Smooth muscle cell of the brain vasculature (primary cell): ENCODE data around the gene GABRB1.

Experiments used
- DNase-seq: peaks from one replicate; pipeline ENCODE4 v3.0.0-alpha.2; 2012; ENCODE audit warnings: low read depth, low spot score

Gene GABRB1

DNA sequence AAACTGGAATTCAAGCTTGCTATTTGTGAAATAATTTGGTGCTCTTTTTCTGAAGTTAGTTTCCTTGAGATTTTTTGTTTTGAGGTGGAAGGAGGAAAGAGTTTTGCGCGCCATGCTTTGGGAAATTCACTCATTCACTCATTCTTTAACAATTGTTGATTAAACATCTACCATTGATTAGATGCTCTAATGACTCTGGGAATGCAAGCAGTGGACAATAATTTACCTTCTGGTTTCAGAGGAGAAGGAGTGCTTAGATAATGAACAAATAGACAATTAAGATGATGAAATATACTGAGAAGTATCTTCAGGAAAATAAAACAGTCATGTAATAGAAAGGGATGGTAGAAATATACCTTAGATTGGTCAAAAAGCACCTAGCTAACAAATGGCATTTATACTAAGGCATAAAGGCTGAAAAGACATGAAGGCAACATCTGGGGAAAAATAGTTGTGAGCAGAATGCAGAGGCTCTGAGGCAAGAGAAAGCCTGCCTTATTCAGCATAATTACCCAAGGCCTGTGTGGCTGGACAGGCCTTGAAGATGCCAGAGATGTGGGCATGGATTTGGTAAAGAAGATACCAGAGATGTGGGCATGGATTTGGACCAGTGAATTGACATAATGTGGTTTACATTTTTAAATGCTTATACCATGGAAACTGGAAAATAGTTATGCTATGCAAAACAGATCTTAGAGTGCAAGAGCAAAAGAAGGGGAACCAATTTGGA is 434.9 kb downstream of the GABRB1 start:
- no peak for DNase-seq

DNA sequence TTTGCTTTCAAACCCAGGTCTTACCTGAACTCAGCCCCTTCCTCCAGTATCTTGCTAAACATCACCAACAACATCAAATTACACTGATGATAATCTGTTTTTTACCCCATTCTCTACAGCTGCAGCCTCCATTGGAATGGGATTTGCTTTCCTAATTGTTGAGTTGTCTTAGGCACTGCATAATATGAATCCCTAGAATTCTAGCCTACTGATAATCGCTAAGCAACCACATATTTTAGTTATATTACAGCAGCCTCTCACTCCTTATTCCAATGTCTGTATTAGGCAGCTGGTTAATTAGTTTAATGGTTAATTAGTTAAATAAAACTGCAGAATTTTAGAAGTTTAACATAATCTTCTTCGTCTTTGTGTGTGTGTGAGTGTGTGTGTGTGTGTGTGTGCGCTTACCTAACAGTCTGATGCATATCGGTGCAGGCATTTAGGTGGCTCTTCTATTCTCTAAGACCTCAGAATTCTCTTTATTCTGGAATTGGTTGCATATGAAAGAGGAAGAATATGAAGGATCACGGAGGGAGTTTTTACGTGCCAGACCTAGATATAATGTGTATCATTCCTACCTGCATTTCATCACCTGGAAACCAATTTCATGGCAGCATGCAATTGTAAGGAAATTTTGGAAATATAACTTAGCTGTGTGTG is 437.5 kb downstream of the GABRB1 start:
- DNase-seq: no peak

DNA sequence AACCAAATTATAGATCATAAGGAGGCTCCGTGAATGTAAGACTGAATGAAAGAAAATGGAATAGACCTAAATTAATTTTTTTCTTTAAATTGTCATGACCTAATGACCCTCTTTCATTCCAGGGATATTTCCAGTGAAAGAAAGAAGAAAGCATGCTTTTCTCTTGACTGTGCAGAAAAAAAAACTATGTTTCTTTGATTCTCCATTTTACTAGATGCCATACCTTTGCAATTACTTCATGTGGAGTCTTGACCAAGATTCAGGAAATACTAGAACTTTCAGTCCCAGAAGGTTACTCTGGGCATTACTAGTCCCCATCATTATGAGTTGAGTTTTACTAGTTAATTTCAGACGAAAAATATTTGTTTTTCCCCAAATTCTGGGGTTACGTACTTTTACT is 438.6 kb downstream of the GABRB1 start:
- no peak for DNase-seq

DNA sequence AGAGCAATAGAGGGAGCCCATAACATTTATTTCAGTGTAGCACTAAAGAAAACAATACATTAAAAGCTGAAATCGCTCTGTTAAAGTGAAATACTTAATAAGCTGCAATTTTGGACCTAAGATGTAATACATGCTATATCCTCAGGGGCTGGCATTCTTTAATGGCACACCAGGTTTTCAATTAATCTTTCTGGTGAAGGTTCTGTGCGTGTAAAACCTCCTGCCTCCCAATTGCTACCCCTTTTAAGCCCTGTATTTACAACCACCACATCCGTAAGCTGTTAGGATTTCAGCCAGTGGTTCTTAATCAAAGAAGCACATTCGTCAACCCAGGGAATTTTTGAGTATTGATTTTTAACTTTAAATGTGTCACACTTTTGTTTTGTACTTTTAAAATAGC is 439.7 kb downstream of the GABRB1 start:
- DNase-seq: no peak

DNA sequence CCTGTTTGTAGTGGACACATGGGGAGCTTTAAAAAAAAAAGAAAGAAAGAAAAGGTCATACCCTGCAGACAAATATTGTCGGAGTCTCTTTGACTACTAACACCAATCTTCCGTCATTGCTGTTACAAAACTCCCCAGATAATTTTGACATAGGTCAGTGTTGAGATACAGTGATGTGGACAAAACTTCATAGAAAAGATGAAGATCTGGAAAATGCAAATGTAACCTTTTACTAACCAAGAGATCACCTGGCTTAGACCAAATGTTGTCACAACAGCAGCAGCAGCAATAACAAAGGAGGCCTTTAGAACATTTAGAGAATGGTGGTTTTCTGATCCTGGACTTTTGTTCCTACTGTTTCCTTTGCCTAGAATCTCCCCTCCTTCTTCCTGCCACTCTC is 440.2 kb downstream of the GABRB1 start:
- DNase-seq: no peak

DNA sequence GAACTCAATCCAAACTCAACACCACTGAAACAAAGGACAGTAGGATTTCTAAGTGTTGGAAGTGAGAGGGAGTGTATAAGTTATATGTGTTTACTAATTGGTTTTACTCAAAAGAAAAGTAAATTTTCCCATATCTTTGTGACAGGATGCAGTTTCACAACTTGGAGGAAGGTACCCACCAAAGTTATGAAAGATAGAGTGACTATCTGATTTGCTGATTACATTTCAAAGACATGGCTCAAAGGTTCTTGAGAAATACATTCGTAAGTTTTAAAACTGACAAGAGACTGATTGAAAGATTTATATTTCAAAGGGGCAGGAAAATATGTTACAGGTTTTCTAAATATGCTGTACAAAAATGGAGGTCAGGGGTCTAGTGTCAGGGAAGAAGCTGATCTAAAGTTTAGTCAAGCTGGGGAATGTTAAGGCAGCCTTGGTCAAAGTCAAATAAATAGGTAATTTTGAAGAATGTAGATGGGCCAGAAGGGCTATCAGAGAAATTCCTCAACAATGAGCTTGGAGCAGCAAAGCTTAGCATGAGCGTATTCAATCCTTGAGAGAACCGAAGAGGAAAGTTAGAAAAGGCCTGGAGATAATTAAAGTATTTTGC is 441.9 kb downstream of the GABRB1 start:
- no peak for DNase-seq

DNA sequence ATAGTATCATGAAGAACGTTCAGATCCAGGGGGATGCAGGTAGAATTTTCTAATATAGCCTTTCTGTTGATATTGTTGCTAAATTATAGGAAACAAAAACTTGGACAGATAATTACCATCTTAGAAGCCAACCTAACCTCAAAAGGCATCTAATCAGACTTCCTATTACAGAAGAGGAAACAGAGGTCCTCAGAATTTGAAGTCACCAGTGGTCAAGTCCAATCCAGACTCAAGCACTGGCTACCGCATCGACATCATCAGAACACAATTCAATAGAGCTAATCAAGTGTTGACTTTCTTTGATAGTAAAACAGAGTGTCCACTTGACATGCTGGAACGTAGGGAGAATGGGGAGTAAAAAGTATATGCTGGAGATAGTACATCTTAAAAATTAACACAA is 443.4 kb downstream of the GABRB1 start:
- DNase-seq: no peak

DNA sequence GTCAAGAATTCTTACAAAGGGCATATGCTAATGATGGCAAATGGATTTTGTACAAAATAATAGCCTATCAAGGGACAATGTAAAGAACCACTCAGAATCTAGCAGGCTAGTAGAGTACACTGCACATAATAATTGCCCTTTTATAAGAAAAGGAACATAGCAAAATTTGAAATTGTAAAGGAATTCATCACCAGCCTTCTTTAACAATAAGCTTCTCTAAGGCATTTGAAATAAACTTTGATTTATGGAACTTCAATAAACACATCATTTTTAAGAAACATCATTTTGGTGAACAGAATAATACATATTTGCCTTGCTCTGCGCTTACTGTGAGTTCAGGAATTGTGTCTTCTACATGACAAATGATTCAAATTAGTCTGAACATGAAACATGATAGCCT is 444.0 kb downstream of the GABRB1 start:
- DNase-seq: no peak
